H7 (cell line): Measurements from ENCODE around the gene STRBP. TPM values are rescaled to one million over a fixed set of nuclear protein-coding genes. Genes with fewer than 3 reads are reported as not detected.

Experiments used
- DNase-seq: peaks from one replicate; pipeline ENCODE4 v3.0.0; 2012
- H3K27me3 ChIP-seq: 2 replicates; pipeline ENCODE4 v1.6.0; 2011; ENCODE audit warnings: mild to moderate bottlenecking, low read length; ENCODE audit not compliant: control insufficient read depth, insufficient read depth
- H3K36me3 ChIP-seq: replicated peaks from 2 replicates; pipeline ENCODE4 v1.5.1; 2011; ENCODE audit warnings: low read length; ENCODE audit not compliant: control insufficient read depth, insufficient read depth
- H3K4me3 ChIP-seq: 2 replicates; pipeline ENCODE4 v1.5.1; 2011; ENCODE audit warnings: low read depth, mild to moderate bottlenecking, control low read depth, low read length, moderate library complexity; ENCODE audit not compliant: insufficient read depth
- total RNA-seq: library from RNA; depleted of rRNA; stranded (reverse); fragments of >200 nt; shearing (Covaris generic); gene quantifications from 2 replicates; pipeline ENCODE4 v1.2.3, GENCODE V29; 2014

STRBP gene
- total RNA-seq, 1 experiment from 2014 or later, result 35.0 TPM

GRCh38 chr9:123108976-123109375, 159.4 kb downstream of the STRBP start:
- no peak for DNase-seq
- Histone ChIP-seq H3K4me3 (no peak overlapping the region), H3K36me3 (peaks cover 7% of the 10 kb centered on the region), H3K27me3 (no peaks in the 10 kb centered on the region)

- peaks cover 8% of the 10 kb centered on the region for H3K36me3 ChIP-seq
- DNase-seq, result no peak
- no peak overlapping the region for H3K4me3 ChIP-seq
- no peaks in the 10 kb centered on the region for H3K27me3 ChIP-seq
Observed at GRCh38 chr9:123107639-123108285, 160.6 kb downstream of the STRBP start.

DNA sequence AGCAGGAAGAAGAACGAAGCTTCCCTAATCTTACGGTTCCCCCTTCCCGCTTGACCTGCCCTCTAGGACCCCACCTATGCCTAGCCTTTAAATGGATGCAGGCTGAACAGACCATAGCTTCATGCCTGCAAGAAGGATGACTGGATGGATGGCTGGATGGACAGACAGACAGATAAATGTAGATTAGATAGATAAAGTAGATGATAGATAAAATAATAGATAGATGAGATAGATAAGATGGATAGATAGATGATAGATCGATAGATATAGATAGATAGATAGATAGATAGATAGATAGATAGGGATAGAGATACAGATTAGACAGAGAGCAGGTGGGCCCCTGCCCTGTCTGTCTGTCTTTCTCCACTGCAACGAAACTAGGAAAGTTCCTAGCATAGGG, 162.9 kb downstream of the STRBP start:
- Histone ChIP-seq H3K27me3 (no peaks in the 10 kb centered on the region), H3K4me3 (no peak overlapping the region), H3K36me3 (peaks cover 7% of the 10 kb centered on the region)
- DNase-seq, result no peak

DNA sequence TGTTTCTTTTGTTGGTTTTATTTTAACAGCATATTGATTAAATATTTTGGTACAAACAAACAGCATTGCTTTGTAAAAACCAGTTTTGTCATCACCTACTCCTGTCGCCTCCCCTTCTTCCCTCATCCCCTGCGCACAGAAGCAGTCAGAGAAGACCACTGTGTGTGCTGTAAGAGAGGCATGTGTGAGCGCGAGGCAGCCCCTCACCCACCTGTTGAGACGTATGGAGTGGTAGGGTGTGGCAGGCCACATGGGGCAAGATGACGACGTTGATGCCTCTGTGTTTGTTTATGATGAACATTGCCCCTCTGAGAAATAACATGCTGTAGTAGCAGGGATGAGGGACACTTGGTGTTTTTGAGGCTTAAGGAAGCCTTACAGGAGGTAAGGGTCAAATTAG, 163.6 kb downstream of the STRBP start:
- no peak for DNase-seq
- H3K4me3 ChIP-seq, result no peak overlapping the region
- H3K27me3 ChIP-seq, result no peaks in the 10 kb centered on the region
- peaks cover 7% of the 10 kb centered on the region for H3K36me3 ChIP-seq

- no peak for DNase-seq
- H3K4me3 ChIP-seq, result no peak overlapping the region
- no peaks in the 10 kb centered on the region for H3K27me3 ChIP-seq
- H3K36me3 ChIP-seq, result peaks cover 6% of the 10 kb centered on the region
Observed at GRCh38 chr9:123102375-123103113, 165.8 kb downstream of the STRBP start.

- no peak overlapping the region for H3K4me3 ChIP-seq
- no peaks in the 10 kb centered on the region for H3K27me3 ChIP-seq
- DNase-seq, result no peak
- H3K36me3 ChIP-seq, result peaks cover 8% of the 10 kb centered on the region
Observed at GRCh38 chr9:123099548-123099947, 168.8 kb downstream of the STRBP start.

DNA sequence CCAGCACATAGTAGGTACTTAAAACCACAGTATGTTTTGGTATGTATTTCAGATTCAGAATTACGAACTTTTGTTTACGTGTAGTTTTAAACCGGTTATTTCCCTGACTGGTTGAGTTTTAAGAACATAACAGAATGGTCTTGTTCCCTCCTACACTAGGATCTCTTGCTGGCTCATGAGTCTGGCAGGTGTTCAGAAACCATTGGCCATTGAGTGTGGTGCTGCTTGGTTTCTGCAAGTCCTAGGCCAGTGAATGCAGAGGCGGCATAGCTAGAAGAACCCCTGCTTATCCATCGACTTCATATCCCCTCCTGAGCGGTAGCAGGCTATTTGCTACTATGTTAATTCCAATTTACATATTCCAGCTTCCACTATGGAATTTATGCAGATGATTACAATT, 169.3 kb downstream of the STRBP start:
- no peak overlapping the region for H3K4me3 ChIP-seq
- peaks cover 8% of the 10 kb centered on the region for H3K36me3 ChIP-seq
- no peaks in the 10 kb centered on the region for H3K27me3 ChIP-seq
- DNase-seq, result no peak

DNA sequence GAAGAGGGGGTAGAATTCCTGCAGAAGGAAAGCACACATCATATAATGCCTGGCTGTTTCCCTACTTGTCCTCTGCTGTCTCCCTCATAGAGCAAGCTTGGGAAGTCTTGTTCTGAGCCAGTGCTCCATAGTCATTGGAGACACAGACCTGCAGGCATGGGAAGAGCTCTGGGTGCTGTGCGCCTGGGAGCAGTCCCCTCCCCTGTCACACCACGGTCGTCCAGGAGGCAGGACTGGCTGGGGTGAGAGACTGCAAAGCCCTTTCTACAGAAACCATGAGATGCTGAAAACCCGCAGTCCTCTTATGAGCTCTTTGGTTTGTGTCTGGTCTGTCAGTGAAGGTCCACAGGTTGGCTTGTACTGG, 170.3 kb downstream of the STRBP start:
- Histone ChIP-seq H3K27me3 (no peaks in the 10 kb centered on the region), H3K4me3 (no peak overlapping the region), H3K36me3 (peaks cover 12% of the 10 kb centered on the region)
- no peak for DNase-seq

- DNase-seq, result no peak
- peaks cover 14% of the 10 kb centered on the region for H3K36me3 ChIP-seq
- no peak overlapping the region for H3K4me3 ChIP-seq
- no peaks in the 10 kb centered on the region for H3K27me3 ChIP-seq
Observed at GRCh38 chr9:123097430-123098095, 170.8 kb downstream of the STRBP start.

- no peaks in the 10 kb centered on the region for H3K27me3 ChIP-seq
- no peak overlapping the region for H3K4me3 ChIP-seq
- H3K36me3 ChIP-seq, result peaks cover 14% of the 10 kb centered on the region
- no peak for DNase-seq
Observed at GRCh38 chr9:123096987-123097386, 171.4 kb downstream of the STRBP start.

DNA sequence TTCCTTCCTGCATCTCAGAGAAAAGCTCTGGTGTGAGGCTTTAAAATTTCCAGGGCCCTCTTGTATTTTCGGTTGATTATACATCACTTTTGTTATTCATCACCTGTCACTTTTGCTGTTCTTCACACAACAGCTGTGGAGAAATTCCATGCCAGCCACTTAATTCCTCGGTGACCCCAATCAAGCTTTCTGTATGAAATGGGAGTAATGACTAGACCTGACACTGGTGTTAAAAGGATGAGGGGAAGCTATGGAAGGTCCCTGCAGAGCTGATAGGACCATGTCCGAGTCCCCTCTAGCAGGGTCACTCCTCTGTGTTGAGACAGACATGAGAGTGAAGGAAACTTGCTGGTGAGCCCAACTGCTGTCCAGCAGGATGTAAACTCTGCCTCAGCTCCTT, 175.2 kb downstream of the STRBP start:
- DNase-seq, result no peak
- Histone ChIP-seq H3K27me3 (no peaks in the 10 kb centered on the region), H3K36me3 (peaks cover 20% of the 10 kb centered on the region), H3K4me3 (no peak overlapping the region)

GRCh38 chr9:123091459-123091858, 176.9 kb downstream of the STRBP start:
- Histone ChIP-seq H3K4me3 (no peak overlapping the region), H3K36me3 (peaks cover 16% of the 10 kb centered on the region), H3K27me3 (no peaks in the 10 kb centered on the region)
- no peak for DNase-seq

DNA sequence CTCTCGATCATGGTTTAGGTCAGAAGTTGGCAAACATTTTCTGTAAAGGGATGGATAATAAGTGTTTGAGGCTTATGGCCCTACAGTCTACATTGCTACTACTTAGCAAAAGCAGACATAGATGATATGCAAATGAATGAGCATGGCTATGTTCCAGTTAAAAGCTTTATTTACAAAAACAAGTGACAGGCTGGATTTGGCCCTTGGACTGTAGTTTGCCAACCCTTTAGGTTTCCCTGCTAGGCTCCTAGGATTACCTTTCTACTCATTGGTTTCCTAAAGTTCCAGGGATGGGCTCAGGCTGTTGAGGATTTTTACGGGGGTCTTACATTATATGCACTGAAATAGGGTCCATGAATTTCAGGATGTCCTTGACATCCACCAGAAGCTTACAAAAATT, 177.4 kb downstream of the STRBP start:
- Histone ChIP-seq H3K36me3 (peaks cover 15% of the 10 kb centered on the region), H3K27me3 (no peaks in the 10 kb centered on the region), H3K4me3 (no peak overlapping the region)
- DNase-seq, result no peak

DNA sequence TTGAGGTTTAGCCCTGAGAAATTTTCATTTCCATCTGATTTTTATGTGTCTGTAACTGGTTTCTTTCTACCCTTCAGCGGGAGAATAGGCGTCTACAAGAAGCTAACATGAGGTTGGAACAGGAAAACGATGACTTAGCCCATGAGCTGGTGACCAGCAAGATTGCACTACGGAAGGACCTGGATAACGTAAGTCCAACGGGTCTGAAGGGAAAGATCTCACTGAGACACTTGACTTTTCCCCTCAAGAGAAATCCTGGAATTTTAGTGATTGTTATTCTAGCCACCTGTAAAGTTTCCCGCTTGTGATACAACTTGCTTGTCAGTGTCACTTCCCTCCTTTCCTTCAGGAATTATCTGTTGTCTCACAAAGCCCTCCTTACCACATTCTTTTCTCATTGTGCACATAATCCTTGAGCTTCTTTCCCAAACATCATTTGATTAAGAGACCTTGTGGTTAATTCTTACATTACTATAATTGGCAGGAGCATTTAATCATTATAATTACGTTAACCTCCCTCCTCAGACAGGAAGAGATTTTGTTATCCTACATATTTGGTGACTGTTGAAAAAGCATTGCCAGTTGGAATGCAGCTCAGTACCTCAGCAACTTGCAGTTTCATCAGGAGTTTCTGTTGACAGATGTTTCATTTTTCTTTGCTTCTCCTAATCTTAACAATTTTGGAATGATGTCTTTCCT, 178.0 kb downstream of the STRBP start:
- Histone ChIP-seq H3K27me3 (no peaks in the 10 kb centered on the region), H3K4me3 (no peak overlapping the region), H3K36me3 (peaks cover 15% of the 10 kb centered on the region)
- no peak for DNase-seq

DNA sequence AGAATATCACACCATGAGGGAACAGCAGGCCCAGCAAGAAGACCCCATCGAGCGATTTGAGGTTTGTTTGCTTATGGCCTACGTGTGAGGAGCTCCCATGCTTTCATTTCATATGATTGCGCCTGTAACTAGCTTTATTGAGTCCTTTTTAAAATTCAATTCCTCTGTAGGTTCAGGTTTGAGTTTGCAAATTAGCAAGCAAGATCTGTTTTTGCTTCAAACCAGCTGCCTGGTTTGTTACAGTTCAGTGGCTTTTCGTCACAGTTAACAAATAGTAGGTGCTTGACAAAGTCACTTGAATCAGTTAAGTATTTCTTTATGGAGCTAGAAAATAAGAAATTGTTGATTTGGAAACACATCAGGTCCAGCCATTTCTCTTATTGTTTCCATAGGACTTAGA, 178.6 kb downstream of the STRBP start:
- no peaks in the 10 kb centered on the region for H3K27me3 ChIP-seq
- DNase-seq, result no peak
- no peak overlapping the region for H3K4me3 ChIP-seq
- H3K36me3 ChIP-seq, result peaks cover 15% of the 10 kb centered on the region
